AG09319 (cell line): ENCODE measurements around the gene DDX24.

Source experiments
- DNase-seq: peaks from one replicate; pipeline ENCODE4 v3.0.0-alpha.2; 2010; ENCODE audit warnings: low read depth; ENCODE audit errors: extremely low read depth
- TF ChIP-seq, protein P1 (sequence below): IDR thresholded peaks from 2 replicates; pipeline ENCODE4 v1.5.1; 2011; ENCODE audit warnings: low read depth, mild to moderate bottlenecking, inconsistent platforms, low read length, moderate library complexity

The DDX24 gene

DNA sequence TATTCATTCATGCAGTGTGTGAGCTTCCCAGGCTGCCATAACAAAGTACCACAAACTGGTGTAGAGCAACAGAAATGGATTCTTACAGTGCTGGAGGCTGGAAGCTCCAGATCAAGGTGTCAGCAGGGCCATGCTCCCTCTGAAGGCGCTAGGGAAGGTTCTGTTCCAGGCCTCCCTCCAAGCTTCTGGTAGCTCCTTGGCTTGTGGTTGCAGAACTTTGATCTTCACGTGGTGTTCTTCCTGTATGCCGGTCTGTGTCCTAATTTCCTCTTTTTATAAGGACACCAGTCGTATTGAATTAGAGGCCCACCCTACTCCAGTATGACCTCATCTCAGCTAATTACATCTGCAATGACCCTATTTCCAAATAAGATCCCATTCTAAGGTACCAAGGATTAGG lies 51.7 kb downstream of the DDX24 start:
- TF ChIP-seq, protein P1, sequence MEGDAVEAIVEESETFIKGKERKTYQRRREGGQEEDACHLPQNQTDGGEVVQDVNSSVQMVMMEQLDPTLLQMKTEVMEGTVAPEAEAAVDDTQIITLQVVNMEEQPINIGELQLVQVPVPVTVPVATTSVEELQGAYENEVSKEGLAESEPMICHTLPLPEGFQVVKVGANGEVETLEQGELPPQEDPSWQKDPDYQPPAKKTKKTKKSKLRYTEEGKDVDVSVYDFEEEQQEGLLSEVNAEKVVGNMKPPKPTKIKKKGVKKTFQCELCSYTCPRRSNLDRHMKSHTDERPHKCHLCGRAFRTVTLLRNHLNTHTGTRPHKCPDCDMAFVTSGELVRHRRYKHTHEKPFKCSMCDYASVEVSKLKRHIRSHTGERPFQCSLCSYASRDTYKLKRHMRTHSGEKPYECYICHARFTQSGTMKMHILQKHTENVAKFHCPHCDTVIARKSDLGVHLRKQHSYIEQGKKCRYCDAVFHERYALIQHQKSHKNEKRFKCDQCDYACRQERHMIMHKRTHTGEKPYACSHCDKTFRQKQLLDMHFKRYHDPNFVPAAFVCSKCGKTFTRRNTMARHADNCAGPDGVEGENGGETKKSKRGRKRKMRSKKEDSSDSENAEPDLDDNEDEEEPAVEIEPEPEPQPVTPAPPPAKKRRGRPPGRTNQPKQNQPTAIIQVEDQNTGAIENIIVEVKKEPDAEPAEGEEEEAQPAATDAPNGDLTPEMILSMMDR: no peak

DNA sequence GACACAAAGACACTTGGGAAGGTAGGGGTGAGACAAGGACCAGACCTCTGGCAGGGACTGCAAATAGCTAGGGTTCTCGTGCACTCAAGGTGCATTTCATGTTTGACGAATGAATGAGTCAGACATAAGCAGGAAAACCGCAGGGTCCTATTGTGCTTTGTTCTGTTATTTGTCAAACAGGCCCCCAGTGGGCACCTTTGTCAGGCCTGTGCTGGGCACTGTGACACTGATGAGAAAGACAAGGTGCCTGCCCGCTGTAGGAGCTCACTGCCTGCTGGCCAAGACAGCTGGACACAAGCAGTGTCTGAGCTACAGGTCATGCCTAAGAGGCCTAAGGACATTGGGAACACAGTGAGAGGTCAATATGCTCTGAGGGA lies 52.6 kb downstream of the DDX24 start:
- DNase-seq: no peak
- TF ChIP-seq, protein P1: no peak

More for the DNA sequence above, 51.7 kb downstream of the DDX24 start:
- no peak for DNase-seq

DNA sequence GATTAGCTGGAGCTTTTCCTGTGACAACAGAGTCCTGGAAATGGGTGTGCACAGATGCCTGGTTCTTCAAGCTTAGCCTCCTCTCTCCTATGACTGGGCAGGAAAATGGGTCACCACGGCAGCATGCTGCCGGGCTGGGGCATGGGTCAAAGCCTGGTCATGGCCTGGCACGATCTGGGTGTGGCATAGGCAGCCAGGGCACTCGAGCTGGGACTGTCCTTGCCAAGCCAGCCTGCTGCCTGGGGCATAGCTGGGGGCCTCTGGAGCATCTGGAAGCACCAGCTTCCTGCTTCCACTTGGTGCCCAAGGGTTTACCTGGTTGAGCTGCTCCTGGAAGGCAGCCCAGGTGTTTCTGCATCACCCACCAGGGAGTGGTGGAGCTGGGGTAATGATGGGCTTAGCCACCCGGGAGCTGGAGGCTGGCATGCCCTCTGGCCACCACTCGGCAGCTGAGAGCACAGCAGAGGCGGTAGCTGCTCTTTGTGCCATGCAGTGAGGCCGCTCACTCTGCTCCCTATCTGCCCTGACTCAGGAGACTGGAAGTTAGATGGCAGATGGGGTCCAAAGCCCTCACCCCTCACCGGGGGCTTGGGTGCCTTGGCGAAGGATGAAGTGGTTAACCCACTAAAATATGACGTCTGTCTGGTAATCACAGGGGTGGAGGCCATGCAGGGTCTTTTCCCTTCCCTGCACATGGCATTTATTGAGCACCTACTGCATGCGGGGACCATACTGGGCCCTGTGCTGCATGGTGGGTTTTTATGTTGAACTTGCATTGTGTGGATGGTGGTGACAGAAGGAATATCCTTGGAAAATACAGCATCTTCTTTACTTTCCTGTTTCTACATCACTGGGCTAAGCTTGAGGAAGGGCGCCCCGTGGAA lies 53.2 kb downstream of the DDX24 start:
- no peak for DNase-seq
- TF ChIP-seq, protein P1: no peak

DNA sequence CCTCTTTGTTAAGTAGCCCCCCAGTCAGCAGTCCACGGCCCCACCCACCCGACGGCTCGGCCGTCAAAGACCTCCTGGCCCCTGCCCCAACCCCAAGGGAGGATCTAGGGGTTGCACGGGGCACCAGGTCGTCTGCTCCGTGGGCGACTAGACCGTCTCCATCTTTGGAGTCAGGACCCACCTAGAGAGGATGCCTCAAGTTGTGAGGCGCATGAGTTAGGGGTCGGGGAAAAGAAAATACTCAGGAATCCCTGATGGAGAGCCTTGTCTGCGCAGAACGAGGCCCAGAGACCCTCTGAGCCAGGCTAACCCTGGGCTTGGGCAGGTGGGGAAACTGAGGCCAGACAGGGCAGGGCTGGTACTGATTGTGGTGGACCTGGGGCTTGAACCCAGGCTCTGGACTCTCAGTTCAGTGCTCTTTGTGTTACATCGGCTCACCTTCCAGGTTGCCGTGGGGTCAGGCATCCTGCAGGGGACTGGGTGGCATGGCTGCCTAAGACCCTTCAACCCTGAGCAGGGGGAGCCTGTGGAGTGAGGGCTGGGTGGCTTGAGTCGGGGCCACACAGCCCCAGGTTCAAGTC lies 54.0 kb downstream of the DDX24 start:
- TF ChIP-seq, protein P1: no peak

DNA sequence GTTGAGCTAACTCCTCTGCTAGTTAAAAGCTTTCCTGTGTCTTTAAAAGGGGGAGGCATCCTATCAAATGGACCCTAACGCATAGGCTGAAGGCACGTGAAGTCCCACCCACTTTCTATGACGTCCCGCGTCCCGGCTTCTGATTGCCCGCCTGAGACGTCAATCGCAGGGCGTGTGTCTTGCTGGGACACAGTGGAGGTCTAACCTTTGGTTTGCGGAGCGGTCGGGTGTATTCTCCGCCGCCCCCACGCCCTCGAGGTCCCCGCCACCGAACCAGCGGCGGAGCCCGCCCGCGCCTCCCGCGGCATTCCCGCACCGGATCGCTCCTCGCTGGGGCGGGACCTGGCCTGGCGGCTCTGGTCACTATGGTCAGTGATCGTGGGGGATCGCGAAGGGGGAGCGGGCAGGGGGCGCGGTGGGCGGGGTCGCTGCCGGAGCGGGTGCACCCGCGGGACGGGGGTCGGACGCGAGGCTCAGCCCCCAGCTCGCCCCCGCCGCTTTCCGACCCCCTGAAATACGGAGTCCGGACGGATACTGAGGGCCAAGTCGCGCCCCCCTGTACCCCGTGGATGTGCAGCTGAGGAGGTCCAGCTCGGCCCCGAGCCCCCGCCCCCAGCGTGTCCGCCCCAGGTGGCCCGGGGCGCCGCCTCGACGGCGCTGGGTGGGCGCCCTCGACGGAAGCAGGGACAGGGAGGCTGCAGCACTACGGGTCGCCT lies 54.7 kb downstream of the DDX24 start, which contains the start of gene OTUB2:
TSS of gene OTUB2 (plus strand) at position 168 of the 716 bp plus-strand sequence. CDS start at position 366, 198 bp downstream.
- TF ChIP-seq, protein P1: no peak
- peak; percentile 96 for DNase-seq

More for the DNA sequence above, 54.0 kb downstream of the DDX24 start:
- DNase-seq: no peak

DNA sequence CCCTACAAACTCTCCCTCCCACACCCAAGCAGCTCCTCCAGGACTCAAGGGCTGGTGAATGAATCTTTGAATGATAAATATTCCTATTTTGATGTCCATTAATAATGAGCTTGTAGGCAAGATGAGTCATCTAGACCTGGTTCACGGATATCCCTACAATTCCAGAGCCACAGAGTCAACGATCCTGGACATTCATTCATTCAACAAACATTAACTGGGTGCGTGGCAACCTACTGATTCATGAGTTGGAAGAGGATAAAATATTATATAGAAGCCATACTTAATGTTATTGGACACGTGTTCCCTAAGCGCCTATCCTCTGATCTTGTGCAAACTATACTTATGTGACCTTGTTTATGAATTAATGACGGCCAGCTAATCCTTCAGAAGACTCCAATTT lies 55.3 kb downstream of the DDX24 start:
- TF ChIP-seq, protein P1: no peak
- no peak for DNase-seq

DNA sequence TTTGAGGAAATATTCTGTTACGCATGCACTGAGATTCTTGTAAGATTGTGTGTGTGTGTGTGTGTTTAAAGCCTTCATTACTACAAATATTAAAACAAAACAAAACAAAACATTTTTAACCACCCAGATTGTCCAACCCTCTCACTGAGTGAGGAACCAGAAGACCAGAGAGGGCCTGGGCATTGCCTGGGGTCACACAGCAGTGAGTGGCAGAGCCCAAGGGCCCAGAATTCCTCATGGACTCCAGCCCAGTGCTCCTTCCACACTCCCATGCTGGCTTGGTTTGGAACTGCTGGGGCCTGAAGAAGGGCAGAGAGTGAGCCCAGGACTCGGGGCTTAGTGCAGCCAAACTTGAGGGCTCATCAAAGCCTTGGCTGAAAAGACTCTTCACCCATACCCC lies 56.5 kb downstream of the DDX24 start:
- TF ChIP-seq, protein P1: no peak

More for the DNA sequence above, 56.5 kb downstream of the DDX24 start:
- DNase-seq: no peak
